Thymus (tissue), 11 donors: ENCODE measurements around the gene CORO7. TPM values are rescaled to one million over a fixed set of nuclear protein-coding genes. Genes with fewer than 3 reads are reported as not detected.

Experiments
- DNase-seq, 9 donors: peaks; one replicate each; pipeline ENCODE4 v3.0.0-alpha.2; 2013; ENCODE audit warnings: low spot score in 9 of 9, low read depth in 6 of 9, missing footprints in 1 of 9
- H3K27ac ChIP-seq, 2 donors: one replicate each; pipeline ENCODE4 v1.5.1; 2013; ENCODE audit warnings: control low read depth in 1 of 2, low read depth in 1 of 2, low read length in 1 of 2, mild to moderate bottlenecking in 1 of 2, moderate library complexity in 1 of 2
- H3K27me3 ChIP-seq, 2 donors: one replicate each; pipeline ENCODE4 v1.5.1; 2013; ENCODE audit warnings: low read length in 1 of 2; ENCODE audit not compliant: control insufficient read depth in 2 of 2, insufficient read depth in 1 of 2
- H3K36me3 ChIP-seq, 2 donors: one replicate each; pipeline ENCODE4 v1.5.1; 2013; ENCODE audit warnings: low read length in 1 of 2, mild to moderate bottlenecking in 1 of 2, moderate library complexity in 1 of 2; ENCODE audit not compliant: control insufficient read depth in 2 of 2, insufficient read depth in 2 of 2
- H3K4me1 ChIP-seq, 2 donors: one replicate each; pipeline ENCODE4 v1.5.1; 2013; ENCODE audit warnings: low read length in 2 of 2; ENCODE audit not compliant: control insufficient read depth in 2 of 2, insufficient read depth in 2 of 2
- H3K4me3 ChIP-seq, 2 donors: one replicate each; pipeline ENCODE4 v1.5.1; 2013; ENCODE audit warnings: low read length in 2 of 2, control low read depth in 1 of 2, mild to moderate bottlenecking in 1 of 2
- H3K9me3 ChIP-seq, 2 donors: one replicate each; pipeline ENCODE4 v1.5.1; 2013; ENCODE audit warnings: low read length in 1 of 2, mild to moderate bottlenecking in 1 of 2; ENCODE audit not compliant: control insufficient read depth in 2 of 2, insufficient read depth in 1 of 2
- WGBS: extraction: QIAGEN DNeasy Blood & Tissue Kit; methylation state at CpG from one replicate; pipeline ENCODE4 v1.1.7; 2013; 5-methylcytosine and 5-hydroxymethylcytosine counted together
- polyA plus RNA-seq: library from polyadenylated mRNA; stranded (reverse); fragments of 200-250 nt; gene quantifications from one replicate; pipeline ENCODE4 v1.2.3, GENCODE V29; 2013
- total RNA-seq: library from RNA; stranded (reverse); fragments of 120-200 nt; gene quantifications from one replicate; pipeline ENCODE4 v1.2.4, GENCODE V29; 2013
- donor health status: healthy.

Gene CORO7
- total and polyA plus RNA-seq, 2 donors = 21.6 to 63.7 TPM

GRCh38 chr16:4354512-4355409 lies 61.6 kb downstream of the CORO7 start:
- no peak for DNase-seq
- 98% methylated on average over 20 of the region's 20 CpGs for WGBS
- Histone ChIP-seq H3K9me3 (no peaks in the 10 kb centered on the region), H3K36me3 (peaks cover 18 to 28% of the 10 kb centered on the region in 2 donors), H3K27me3 (no peaks in the 10 kb centered on the region), H3K4me3 (no peak overlapping the region), H3K4me1 (peaks cover 3 to 14% of the 10 kb centered on the region in 2 donors), H3K27ac (no peak overlapping the region)

GRCh38 chr16:4353675-4354074 lies 62.7 kb downstream of the CORO7 start:
- H3K4me1 ChIP-seq = peaks cover 3 to 16% of the 10 kb centered on the region in 2 donors
- no peaks in the 10 kb centered on the region for H3K9me3 ChIP-seq
- over 99% methylated on average over 4 of the region's 4 CpGs for WGBS
- H3K27me3 ChIP-seq = no peaks in the 10 kb centered on the region
- no peak for DNase-seq
- no peak overlapping the region for H3K4me3 ChIP-seq
- H3K27ac ChIP-seq = no peak overlapping the region
- H3K36me3 ChIP-seq = peaks cover 19 to 22% of the 10 kb centered on the region in 2 donors

GRCh38 chr16:4352843-4353242 lies 63.6 kb downstream of the CORO7 start:
- Histone ChIP-seq H3K4me1 (peaks cover 3 to 16% of the 10 kb centered on the region in 2 donors), H3K4me3 (no peak overlapping the region), H3K9me3 (no peaks in the 10 kb centered on the region), H3K27me3 (no peaks in the 10 kb centered on the region), H3K27ac (no peak overlapping the region), H3K36me3 (peaks cover 13 to 22% of the 10 kb centered on the region in 2 donors)
- WGBS = over 99% methylated on average over 5 of the region's 5 CpGs
- no peak for DNase-seq

- no peak overlapping the region for H3K27ac ChIP-seq
- 88% methylated on average over 7 of the region's 7 CpGs for WGBS
- H3K36me3 ChIP-seq = peaks cover 11 to 22% of the 10 kb centered on the region in 2 donors
- peak overlapping the region in 1 of 2 donors; percentile 98 for H3K4me3 ChIP-seq
- H3K9me3 ChIP-seq = no peaks in the 10 kb centered on the region
- peaks cover 3 to 16% of the 10 kb centered on the region in 2 donors for H3K4me1 ChIP-seq
- no peak for DNase-seq
- no peaks in the 10 kb centered on the region for H3K27me3 ChIP-seq
Measured at GRCh38 chr16:4351880-4352279, 64.5 kb downstream of the CORO7 start.

GRCh38 chr16:4350787-4351659 lies 65.4 kb downstream of the CORO7 start, which contains the start of gene PAM16:
TSS of gene PAM16 (minus strand) at chr16:4351321. CDS start at chr16:4351234, 87 bp downstream.
- DNase-seq = peak; percentile 86 to 98 (median 95)
- Histone ChIP-seq H3K4me1 (peaks cover 3 to 16% of the 10 kb centered on the region in 2 donors), H3K27ac (peak within 1 kb of the TSS; percentile 24 to 78), H3K27me3 (no peaks in the 10 kb centered on the region), H3K36me3 (peaks cover 10 to 19% of the 10 kb centered on the region in 2 donors), H3K9me3 (no peaks in the 10 kb centered on the region), H3K4me3 (peak within 1 kb of the TSS; percentile 82 to 98)
- under 1% methylated on average over 81 of the region's 81 CpGs for WGBS

- no peak for DNase-seq
- H3K4me3 ChIP-seq = peak overlapping the region; percentile 82 to 98
- 39% methylated on average over 24 of the region's 24 CpGs for WGBS
- no peaks in the 10 kb centered on the region for H3K27me3 ChIP-seq
- no peaks in the 10 kb centered on the region for H3K9me3 ChIP-seq
- peaks cover 10 to 23% of the 10 kb centered on the region in 2 donors for H3K36me3 ChIP-seq
- H3K27ac ChIP-seq = peak overlapping the region; percentile 24 to 78
- H3K4me1 ChIP-seq = peaks cover 3 to 16% of the 10 kb centered on the region in 2 donors
Measured at GRCh38 chr16:4350365-4350786, 66.0 kb downstream of the CORO7 start.

GRCh38 chr16:4349332-4349731 lies 67.1 kb downstream of the CORO7 start:
- H3K27ac ChIP-seq = no peak overlapping the region
- peaks cover 3 to 16% of the 10 kb centered on the region in 2 donors for H3K4me1 ChIP-seq
- peaks cover 4 to 14% of the 10 kb centered on the region in 2 donors for H3K36me3 ChIP-seq
- WGBS = 99% methylated on average over 5 of the region's 5 CpGs
- no peak overlapping the region for H3K4me3 ChIP-seq
- DNase-seq = no peak
- no peaks in the 10 kb centered on the region for H3K27me3 ChIP-seq
- H3K9me3 ChIP-seq = peaks cover 0 to 2% of the 10 kb centered on the region in 2 donors

- WGBS = 96% methylated on average over 17 of the region's 17 CpGs
- Histone ChIP-seq H3K4me1 (peaks cover 3 to 16% of the 10 kb centered on the region in 2 donors), H3K36me3 (peaks cover 2 to 17% of the 10 kb centered on the region in 2 donors), H3K27me3 (no peaks in the 10 kb centered on the region), H3K4me3 (no peak overlapping the region), H3K27ac (no peak overlapping the region), H3K9me3 (peaks cover 0 to 4% of the 10 kb centered on the region in 2 donors)
- no peak for DNase-seq
Measured at GRCh38 chr16:4347765-4348509, 68.5 kb downstream of the CORO7 start.
